ENCODE measurements around the gene PDE9A. TPM values are rescaled to one million over a fixed set of nuclear protein-coding genes. Genes with fewer than 3 reads are reported as not detected.

PDE9A gene
- total RNA-seq, 1 donor from 2014 or later = 12.3 TPM

- H3K27ac Mint-ChIP-seq (ENCODE audit: unreplicated experiment) = no peak overlapping the region
These were observed 78.6 kb downstream of the PDE9A start for GRCh38 chr21:42732033-42732410.

GRCh38 chr21:42733037-42733627 is 79.7 kb downstream of the PDE9A start:
- H3K27me3 Mint-ChIP-seq (ENCODE audit: unreplicated experiment) = peaks cover 2% of the 10 kb centered on the region
- H3K4me3 Mint-ChIP-seq (ENCODE audit: unreplicated experiment) = no peak overlapping the region
- peaks cover 28% of the 10 kb centered on the region for H3K36me3 Mint-ChIP-seq (ENCODE audit: unreplicated experiment)
- H3K9me3 Mint-ChIP-seq (ENCODE audit: unreplicated experiment) = peaks cover 10% of the 10 kb centered on the region
- DNase-seq (ENCODE audit: extremely low spot score, unreplicated experiment) = no peak
- H3K4me1 Mint-ChIP-seq (ENCODE audit: unreplicated experiment) = peaks cover 11% of the 10 kb centered on the region
- no peak for TF ChIP-seq CTCF (IDR thresholded peaks at IDR 0.05)
- H3K27ac Mint-ChIP-seq (ENCODE audit: unreplicated experiment) = no peak overlapping the region

More at GRCh38 chr21:42732033-42732410, 78.6 kb downstream of the PDE9A start:
- Mint-ChIP-seq H3K9me3 (ENCODE audit: unreplicated experiment) (peaks cover 10% of the 10 kb centered on the region), H3K36me3 (ENCODE audit: unreplicated experiment) (peaks cover 28% of the 10 kb centered on the region), H3K27me3 (ENCODE audit: unreplicated experiment) (peaks cover 2% of the 10 kb centered on the region), H3K4me1 (ENCODE audit: unreplicated experiment) (peaks cover 7% of the 10 kb centered on the region), H3K4me3 (ENCODE audit: unreplicated experiment) (no peak overlapping the region)
- no peak for DNase-seq (ENCODE audit: extremely low spot score, unreplicated experiment)
- TF ChIP-seq CTCF (IDR thresholded peaks at IDR 0.05) = no peak

- Mint-ChIP-seq H3K27ac (ENCODE audit: unreplicated experiment) (no peak overlapping the region), H3K9me3 (ENCODE audit: unreplicated experiment) (peaks cover 10% of the 10 kb centered on the region), H3K27me3 (ENCODE audit: unreplicated experiment) (peaks cover 2% of the 10 kb centered on the region), H3K4me3 (ENCODE audit: unreplicated experiment) (no peak overlapping the region), H3K4me1 (ENCODE audit: unreplicated experiment) (peaks cover 14% of the 10 kb centered on the region), H3K36me3 (ENCODE audit: unreplicated experiment) (peaks cover 27% of the 10 kb centered on the region)
- DNase-seq (ENCODE audit: extremely low spot score, unreplicated experiment) = no peak
- no peak for TF ChIP-seq CTCF (IDR thresholded peaks at IDR 0.05)
These were observed 80.5 kb downstream of the PDE9A start for GRCh38 chr21:42733874-42734273.

- Mint-ChIP-seq H3K36me3 (ENCODE audit: unreplicated experiment) (peaks cover 21% of the 10 kb centered on the region), H3K4me1 (ENCODE audit: unreplicated experiment) (peaks cover 14% of the 10 kb centered on the region), H3K4me3 (ENCODE audit: unreplicated experiment) (no peak overlapping the region), H3K27ac (ENCODE audit: unreplicated experiment) (no peak overlapping the region), H3K27me3 (ENCODE audit: unreplicated experiment) (peaks cover 2% of the 10 kb centered on the region), H3K9me3 (ENCODE audit: unreplicated experiment) (peaks cover 4% of the 10 kb centered on the region)
- no peak for DNase-seq (ENCODE audit: extremely low spot score, unreplicated experiment)
- TF ChIP-seq CTCF (IDR thresholded peaks at IDR 0.05) = no peak
These were observed 81.0 kb downstream of the PDE9A start for GRCh38 chr21:42734323-42734971.

GRCh38 chr21:42735061-42735460 is 81.6 kb downstream of the PDE9A start:
- Mint-ChIP-seq H3K27me3 (ENCODE audit: unreplicated experiment) (peaks cover 2% of the 10 kb centered on the region), H3K27ac (ENCODE audit: unreplicated experiment) (no peak overlapping the region), H3K4me3 (ENCODE audit: unreplicated experiment) (no peak overlapping the region), H3K36me3 (ENCODE audit: unreplicated experiment) (peaks cover 21% of the 10 kb centered on the region), H3K9me3 (ENCODE audit: unreplicated experiment) (no peaks in the 10 kb centered on the region), H3K4me1 (ENCODE audit: unreplicated experiment) (peaks cover 14% of the 10 kb centered on the region)
- no peak for TF ChIP-seq CTCF (IDR thresholded peaks at IDR 0.05)
- DNase-seq (ENCODE audit: extremely low spot score, unreplicated experiment) = no peak
